22Rv1 (cell line): ENCODE measurements around the gene FBXL2.
A peak's percentile ranks its signal among the peaks of the same experiment; 100 is the strongest.

Experiments used
- ZFX ChIP-seq: fragments of 450-650 bp; IDR thresholded peaks from 2 replicates; pipeline ENCODE4 v1.6.1; 2017; ENCODE audit warnings: antibody characterized with exemption, borderline replicate concordance
- TF ChIP-seq, protein P1 (sequence below): fragments of 450-650 bp; IDR thresholded peaks from 2 replicates; pipeline ENCODE4 v1.5.1; 2017; ENCODE audit warnings: mild to moderate bottlenecking

DNA sequence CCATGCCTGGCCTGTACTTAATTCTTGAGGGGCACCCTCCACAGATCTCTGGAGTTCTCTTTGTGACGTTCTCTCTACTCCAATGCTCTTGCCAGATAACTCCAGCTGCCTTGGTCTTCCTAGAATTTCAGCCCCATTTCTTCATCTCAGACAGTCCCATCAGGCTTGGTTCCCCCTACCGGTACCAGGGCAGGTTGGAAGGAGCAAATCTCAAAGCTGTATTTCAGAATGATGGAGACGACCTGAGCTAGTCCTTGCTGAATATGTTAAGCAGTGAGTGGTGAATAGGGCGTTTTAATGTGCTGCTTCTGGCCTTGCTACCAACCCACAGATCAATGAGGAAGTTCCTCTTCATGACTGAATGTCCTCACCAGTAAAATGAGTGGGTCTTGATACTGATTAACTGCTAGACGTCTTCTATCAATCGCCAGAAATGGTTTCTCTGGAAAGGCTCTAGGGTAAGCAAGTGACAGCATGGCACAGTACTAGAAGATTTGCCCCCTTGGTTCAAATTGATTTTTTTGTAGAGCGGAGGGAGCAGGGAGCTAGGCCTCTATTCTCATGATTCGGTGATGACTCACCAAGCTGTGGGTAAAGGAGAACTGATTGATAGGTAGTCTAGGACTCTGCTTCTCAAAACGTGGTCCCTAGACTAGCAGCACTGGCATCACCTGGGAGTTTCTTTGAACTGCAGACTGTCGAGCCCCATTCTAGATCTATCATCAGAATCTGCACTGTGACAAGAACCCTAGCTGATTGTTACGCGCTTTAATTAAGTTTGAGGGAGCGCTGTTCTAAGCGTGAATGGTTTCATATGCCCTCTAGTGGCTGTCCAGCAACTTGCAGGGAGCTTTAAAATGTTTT lies 95.2 kb downstream of the FBXL2 start:
- TF ChIP-seq, protein P1, sequence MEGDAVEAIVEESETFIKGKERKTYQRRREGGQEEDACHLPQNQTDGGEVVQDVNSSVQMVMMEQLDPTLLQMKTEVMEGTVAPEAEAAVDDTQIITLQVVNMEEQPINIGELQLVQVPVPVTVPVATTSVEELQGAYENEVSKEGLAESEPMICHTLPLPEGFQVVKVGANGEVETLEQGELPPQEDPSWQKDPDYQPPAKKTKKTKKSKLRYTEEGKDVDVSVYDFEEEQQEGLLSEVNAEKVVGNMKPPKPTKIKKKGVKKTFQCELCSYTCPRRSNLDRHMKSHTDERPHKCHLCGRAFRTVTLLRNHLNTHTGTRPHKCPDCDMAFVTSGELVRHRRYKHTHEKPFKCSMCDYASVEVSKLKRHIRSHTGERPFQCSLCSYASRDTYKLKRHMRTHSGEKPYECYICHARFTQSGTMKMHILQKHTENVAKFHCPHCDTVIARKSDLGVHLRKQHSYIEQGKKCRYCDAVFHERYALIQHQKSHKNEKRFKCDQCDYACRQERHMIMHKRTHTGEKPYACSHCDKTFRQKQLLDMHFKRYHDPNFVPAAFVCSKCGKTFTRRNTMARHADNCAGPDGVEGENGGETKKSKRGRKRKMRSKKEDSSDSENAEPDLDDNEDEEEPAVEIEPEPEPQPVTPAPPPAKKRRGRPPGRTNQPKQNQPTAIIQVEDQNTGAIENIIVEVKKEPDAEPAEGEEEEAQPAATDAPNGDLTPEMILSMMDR = peak; percentile 90
- TF ChIP-seq ZFX = no peak
